Epidermal melanocyte (primary cell): ENCODE results near the gene EPC1.
"Not testable (repeated sequence)": the region's sequence is repeated elsewhere in the genome, so short reads cannot be mapped to it uniquely, and the experiment has no call there.

Experiments
- DNase-seq: peaks from one replicate; pipeline ENCODE4 v3.0.0; 2011; ENCODE audit warnings: low spot score; ENCODE audit not compliant: insufficient read length

The EPC1 gene

GRCh38 chr10:32372000-32372875, 25.3 kb upstream of the EPC1 start:
- no peak for DNase-seq

GRCh38 chr10:32371101-32371500, 24.1 kb upstream of the EPC1 start:
- no peak for DNase-seq

DNA sequence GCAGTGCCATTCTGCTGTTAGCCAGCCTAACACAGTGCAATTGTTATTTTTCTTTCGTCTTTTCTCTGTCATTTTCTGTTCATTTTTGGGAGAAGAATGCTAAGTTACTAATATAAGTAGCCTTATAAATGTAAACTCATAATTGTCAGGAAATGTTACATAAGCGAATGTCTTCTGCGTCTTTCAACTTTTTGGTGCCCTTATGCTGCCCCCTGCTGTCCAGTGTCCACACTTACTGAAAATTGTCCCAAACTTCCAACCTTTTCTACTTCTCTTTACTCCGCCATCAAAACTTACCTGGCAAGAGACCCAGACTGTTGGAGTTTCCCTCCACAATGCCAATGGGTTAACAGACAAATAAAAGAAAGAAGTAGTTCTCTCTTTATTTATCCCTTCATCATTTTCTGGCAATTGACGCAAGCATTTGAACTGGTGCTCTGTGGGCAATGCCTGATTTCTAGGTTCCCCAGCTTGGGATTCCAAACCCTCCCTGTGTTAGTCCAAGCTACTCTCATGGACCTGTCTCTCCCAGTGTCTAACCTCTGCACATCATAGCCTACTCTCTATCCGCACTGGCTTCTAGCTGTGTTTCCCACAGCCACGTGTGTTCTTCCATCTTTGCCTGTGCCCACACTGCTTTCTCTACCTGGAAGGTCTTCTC, 21.0 kb upstream of the EPC1 start:
- DNase-seq, result peak; percentile 42

GRCh38 chr10:32366588-32366987, 19.6 kb upstream of the EPC1 start:
- DNase-seq, result no peak

- no peak for DNase-seq
These were observed 19.2 kb upstream of the EPC1 start for GRCh38 chr10:32366111-32366510.

- DNase-seq, result not testable (repeated sequence)
These were observed 18.4 kb upstream of the EPC1 start for GRCh38 chr10:32365404-32365803.

- no peak for DNase-seq
These were observed 15.6 kb upstream of the EPC1 start for GRCh38 chr10:32362571-32362970.

DNA sequence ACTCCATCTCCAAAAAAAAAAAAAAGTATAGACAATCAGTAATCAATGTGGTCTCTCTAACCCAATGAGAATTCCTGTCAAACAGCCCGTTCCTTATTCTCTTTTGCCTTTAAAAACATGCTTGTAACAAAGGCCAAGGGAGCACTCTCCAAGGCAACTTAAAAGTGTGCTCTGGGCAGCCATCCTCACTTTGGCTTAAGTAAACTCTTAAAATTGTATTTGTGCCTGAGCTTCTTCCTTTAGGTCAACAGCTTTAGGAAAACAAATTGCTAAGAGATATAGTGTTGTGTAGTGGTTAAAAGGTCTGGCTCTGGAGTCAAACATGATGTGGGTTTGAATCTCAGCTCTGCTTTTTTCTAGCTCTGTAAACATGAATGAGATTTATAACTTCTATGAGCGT, 13.9 kb upstream of the EPC1 start:
- no peak for DNase-seq

DNA sequence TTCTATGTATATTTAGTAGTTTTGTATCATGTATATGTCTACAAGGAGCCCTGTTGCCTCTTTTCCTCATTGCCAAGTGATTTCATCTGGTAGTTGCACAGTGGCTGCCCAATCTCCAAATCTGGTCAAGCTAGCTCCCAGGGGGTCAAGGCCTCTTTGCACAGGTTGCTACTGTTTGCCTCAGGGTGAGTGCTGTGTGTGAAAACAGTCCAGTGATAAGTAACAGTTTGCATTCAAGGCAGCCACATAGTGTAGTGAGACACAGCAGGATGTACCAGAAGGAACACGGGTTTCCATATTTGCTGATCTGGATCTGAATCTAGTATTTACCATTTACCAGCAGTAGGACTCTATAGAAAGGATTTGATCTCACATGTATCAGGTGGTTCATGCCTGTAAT, 13.3 kb upstream of the EPC1 start:
- DNase-seq, result no peak

- DNase-seq, result no peak
These were observed 10.2 kb upstream of the EPC1 start for GRCh38 chr10:32357056-32357735.

DNA sequence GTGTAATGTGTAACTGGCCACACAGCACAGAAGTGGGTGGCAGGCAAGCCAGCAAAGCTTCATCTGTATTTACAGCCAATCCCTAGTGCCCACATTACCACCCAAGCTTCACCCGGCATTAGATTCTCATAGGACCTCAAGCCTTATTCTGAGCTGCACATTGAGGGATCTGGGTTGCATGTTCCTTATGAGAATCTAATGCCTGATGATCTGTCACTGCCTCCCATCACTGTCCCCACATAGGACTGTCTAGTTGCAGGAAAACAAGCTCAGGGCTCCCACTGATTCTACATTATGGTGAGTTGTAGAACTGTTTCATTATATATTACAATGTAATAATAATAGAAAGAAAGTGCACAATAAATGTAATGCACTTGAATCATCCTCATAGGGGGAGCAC, 7.7 kb upstream of the EPC1 start:
- DNase-seq, result not testable (repeated sequence)

DNA sequence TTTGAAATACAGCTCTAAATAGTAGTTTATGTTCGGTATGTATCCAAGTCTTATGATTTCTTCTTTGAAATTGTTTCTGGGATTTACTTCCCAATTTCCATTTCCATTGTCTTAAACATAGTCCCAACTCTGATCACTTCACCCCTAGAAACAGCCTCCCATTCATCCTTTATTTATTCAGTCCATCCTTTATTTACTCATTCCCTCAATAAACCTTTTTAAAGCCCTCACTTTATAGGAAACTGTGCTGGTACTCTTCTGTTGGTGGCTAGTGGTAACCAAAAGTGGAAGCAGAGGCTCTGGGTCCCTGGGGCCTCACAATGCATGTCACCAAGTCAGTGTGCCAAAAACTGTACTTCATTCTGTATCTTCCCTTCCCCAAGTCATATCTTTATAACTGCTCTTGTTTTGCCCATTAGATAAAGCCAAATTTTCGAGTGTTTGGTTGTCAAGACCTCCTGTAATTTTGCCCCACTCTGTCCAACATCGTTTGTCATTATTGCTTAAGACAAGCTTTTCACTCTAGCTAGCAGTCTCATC, 3.9 kb upstream of the EPC1 start:
- no peak for DNase-seq

DNA sequence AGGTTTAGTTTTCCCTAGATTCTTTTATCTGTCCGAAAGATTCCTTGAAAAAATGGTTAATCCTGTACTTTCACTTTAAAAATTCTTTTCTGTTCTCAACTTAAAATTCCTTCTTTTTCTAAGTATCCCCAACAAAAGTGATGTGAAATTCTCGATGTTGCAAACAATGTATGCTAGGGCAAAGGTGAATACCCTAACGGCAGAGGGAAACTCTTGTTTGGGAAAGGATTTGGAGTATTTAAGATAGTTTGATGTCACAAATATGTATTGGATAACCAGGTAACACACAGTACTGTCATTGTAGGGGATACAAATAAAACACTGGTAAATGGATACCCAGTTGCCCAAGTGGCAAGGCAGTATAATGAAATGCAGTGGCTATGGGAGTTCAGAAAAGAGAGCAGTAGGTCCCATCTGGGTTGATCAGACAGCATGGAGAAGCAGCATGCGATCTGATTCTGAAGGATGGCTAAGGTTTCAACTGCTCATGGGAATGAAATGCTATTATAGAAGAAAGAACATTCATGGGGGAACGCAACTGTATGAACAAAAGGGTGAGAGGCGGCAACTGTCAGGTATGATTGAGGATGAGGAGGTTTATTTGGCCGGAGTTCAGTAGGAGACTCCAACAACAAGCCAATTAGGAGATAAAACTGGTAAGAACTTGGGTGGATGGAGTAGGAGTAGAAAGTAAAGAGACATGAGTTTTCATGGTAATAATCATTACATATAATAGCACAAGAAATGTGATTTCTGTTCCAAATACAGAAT, 3.2 kb upstream of the EPC1 start:
- DNase-seq, result no peak

DNA sequence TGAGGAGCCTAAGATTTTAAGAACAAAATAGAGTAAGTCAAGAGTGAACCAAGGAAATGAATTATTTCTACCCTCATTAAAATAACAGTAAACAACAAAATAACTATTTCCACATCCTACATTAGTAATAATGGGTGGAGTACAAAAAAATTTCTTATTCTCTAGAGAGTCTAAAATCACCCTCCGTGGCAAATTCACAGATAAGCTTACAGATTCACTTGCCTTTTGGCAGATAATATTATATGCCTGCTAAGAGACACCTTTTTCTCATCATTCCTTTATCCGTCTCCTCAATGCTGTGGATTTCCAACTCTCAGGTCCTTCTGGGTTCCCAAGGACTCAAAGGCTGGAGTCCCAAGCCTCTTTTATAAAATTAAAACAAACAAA, 2.2 kb upstream of the EPC1 start:
- DNase-seq, result no peak

GRCh38 chr10:32348297-32349198, 1.6 kb upstream of the EPC1 start:
- DNase-seq, result no peak

- DNase-seq, result no peak
These were observed 535 bp upstream of the EPC1 start for GRCh38 chr10:32347363-32348022.

DNA sequence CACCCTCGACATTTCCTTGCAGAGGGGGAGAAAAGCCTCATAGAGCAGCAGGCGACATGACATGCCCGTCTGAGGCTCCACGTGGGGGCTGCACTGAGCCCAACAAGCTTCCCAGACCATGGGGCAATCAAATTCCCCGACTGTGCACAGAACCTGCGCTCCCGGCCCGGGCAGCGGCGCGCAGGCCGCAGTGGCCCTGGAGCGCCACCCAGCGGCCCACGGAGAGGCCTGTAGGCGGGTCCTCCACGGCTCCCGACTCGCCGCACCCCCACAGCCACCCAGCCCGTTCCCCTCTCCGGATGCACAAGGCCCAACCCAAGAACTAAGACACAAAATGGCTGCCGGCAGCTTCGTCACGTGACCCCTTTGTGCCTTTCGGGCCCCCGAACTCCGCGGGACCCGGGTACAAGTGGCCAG, 816 bp downstream of the EPC1 start:
- DNase-seq, result peak; percentile 91

DNA sequence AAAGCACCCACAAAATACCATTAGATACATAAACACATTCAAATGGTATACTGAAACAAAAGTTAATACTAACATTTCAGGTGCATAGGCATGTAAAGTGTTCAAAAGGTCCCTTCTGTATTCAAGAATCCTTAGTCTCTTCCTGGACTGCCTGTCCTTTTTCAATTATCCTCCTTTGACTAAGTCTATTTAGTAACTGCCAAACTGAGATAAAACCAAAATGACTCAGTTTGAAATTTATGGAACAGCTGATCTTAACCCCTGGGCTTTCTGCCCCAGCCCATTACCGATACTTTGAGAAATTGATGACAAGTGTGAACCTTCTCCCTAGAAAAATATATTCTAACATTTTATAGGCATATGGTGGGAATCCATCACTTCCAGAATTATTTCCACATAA, 5.4 kb downstream of the EPC1 start:
- no peak for DNase-seq

DNA sequence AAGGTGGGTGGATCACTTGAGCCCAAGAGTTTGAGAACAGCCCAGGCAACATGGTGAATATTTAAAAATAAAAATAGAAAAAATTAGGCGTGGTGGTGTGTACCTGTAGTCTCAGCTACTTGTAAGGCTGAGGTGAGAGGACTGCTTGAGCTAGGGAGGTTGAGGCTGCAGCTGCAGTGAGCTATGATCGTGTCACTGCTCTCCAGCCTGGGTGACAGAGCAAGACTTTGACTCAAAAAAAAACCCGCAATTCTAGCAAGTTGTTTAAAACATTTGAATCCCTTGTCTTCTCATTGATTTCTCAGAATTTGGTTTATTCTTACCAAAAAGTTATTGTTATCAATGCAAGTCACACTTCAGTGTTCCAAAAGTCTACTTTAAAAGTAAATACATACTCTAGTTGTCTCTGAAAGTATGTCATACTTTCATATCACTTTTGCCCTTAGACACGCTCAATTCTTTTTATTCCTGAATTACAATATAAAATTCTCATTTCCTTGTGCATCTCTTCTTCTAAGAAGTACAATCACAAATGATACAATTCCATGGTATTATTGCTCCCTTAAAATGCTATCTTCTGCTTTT, 6.3 kb downstream of the EPC1 start:
- DNase-seq, result no peak
